ENCODE measurements around the gene HLA-DRA.

- TF ChIP-seq POLR2AphosphoS5 (IDR thresholded peaks at IDR 0.05; ENCODE audit: borderline replicate concordance, low read depth, low read length): no peak
- TF ChIP-seq FOXP2 (optimal IDR thresholded peaks at IDR 0.05; ENCODE audit: control extremely low read depth, extremely low read length, insufficient read depth): no peak
- TF ChIP-seq EZH2 (IDR thresholded peaks at IDR 0.05): no peak
These were observed 2.5 kb upstream of the HLA-DRA start for GRCh38 chr6:32436995-32437836.
